Stomach (tissue), 19 donors: Measurements from ENCODE around the gene ZNF598. TPM values are rescaled to one million over a fixed set of nuclear protein-coding genes. Genes with fewer than 3 reads are reported as not detected.

Experiments
- DNase-seq, 2 donors: peaks; one replicate each; pipeline versions ENCODE4 v3.0.0 to v3.0.0-alpha.2; 2013 to 2019
- H3K27ac ChIP-seq, 5 donors: fragments of 200-600 bp in 4 of 5; sonication (generic) in 4 of 5; one replicate each; pipeline ENCODE4 v1.5.1; 2013 to 2019; ENCODE audit warnings: mild to moderate bottlenecking in 1 of 5, moderate library complexity in 1 of 5
- H3K27me3 ChIP-seq, 3 donors: fragments of 200-600 bp; sonication (generic); one replicate each; pipeline ENCODE4 v1.5.1; 2017 to 2019; ENCODE audit warnings: mixed run types in 1 of 3
- H3K36me3 ChIP-seq, 4 donors: fragments of 200-600 bp; sonication (generic); 1 replicate in 3 of 4; 2 replicates in 1 of 4; pipeline ENCODE4 v1.5.1; 2016 to 2019
- H3K4me1 ChIP-seq, 4 donors: fragments of 200-600 bp; sonication (generic); one replicate each; pipeline ENCODE4 v1.5.1; 2016 to 2019
- H3K4me3 ChIP-seq, 4 donors: fragments of 200-600 bp; sonication (generic) in 3 of 4; one replicate each; pipeline ENCODE4 v1.5.1; 2016 to 2019; ENCODE audit warnings: mild to moderate bottlenecking in 1 of 4
- H3K9me3 ChIP-seq, 4 donors: fragments of 200-600 bp; sonication (generic); one replicate each; pipeline ENCODE4 v1.5.1; 2016 to 2019
- CTCF ChIP-seq, 7 experiments: fragments of 450-650 bp in 4 of 7; fragments of 200-600 bp in 3 of 7; sonication (generic) in 3 of 7; IDR thresholded peaks; one replicate each; pipeline ENCODE4 v1.5.1; 2016 to 2019; ENCODE audit warnings: antibody characterized with exemption in 7 of 7, control low read depth in 2 of 7, mild to moderate bottlenecking in 1 of 7
- EP300 ChIP-seq: sonication (generic); formaldehyde crosslinking; IDR thresholded peaks from one replicate; pipeline ENCODE4 v1.6.1; 2017; ENCODE audit warnings: antibody characterized with exemption
- POLR2A ChIP-seq, 4 donors: fragments of 450-650 bp; IDR thresholded peaks; one replicate each; pipeline ENCODE4 v1.6.1; 2016; ENCODE audit warnings: antibody characterized with exemption in 4 of 4, control low read depth in 2 of 4, mild to moderate bottlenecking in 1 of 4, moderate library complexity in 1 of 4
- POLR2AphosphoS5 ChIP-seq, 3 donors: sonication (generic); formaldehyde crosslinking; IDR thresholded peaks; one replicate each; pipeline ENCODE4 v1.6.1; 2016; ENCODE audit warnings: antibody characterized with exemption in 3 of 3
- WGBS, 5 donors: extraction: QIAGEN DNeasy Blood & Tissue Kit in 3 of 5; methylation state at CpG; one replicate each; pipeline versions ENCODE4 v1.1.5 to v1.1.7; 2013 to 2018; 5-methylcytosine and 5-hydroxymethylcytosine counted together
- intact Hi-C: fragments of 100-400 bp; cut with DNase I; formaldehyde crosslinking; loops from one replicate; pipeline ENCODE4 v1.15.1; 2023; ENCODE audit warnings: low total_unique reads
- long read RNA-seq, 10 donors: transcript quantifications; one replicate each; lab custom pipeline, GENCODE V29; 2026
- polyA plus RNA-seq, 3 donors: library from polyadenylated mRNA; stranded (reverse); fragments of 200-250 nt; gene quantifications; one replicate each; pipeline ENCODE4 v1.2.3, GENCODE V29; 2013
- total RNA-seq, 5 donors: library from RNA; depleted of rRNA; stranded (reverse); fragments of >200 nt; gene quantifications; one replicate each; pipeline versions ENCODE4 v1.1.0 to v1.2.3, GENCODE V29; 2014 to 2016
- donor health status: healthy with polysubstance abuse.
- donor health status: Bipolar disorder and iron deficiency.
- donor health status: healthy.

Gene ZNF598
- 10 to 100 TPM; 16.3 to 86.2 (median 34.8) TPM for total RNA-seq
- 10 to 100 TPM; 21.1 to 31.0 (median 21.4) TPM for polyA plus RNA-seq
- long read RNA-seq, donor 1: 0 reads
- long read RNA-seq, donor 2, partial matches to known transcripts: 16 of 17 reads
- long read RNA-seq, donor 2, other reads (novel, unspliced or antisense): 0 of 17 reads
- long read RNA-seq, donor 3, partial matches to known transcripts: 154 of 154 reads
- long read RNA-seq, donor 3, other reads (novel, unspliced or antisense): 0 of 154 reads
- long read RNA-seq, donor 4: 0 reads
- long read RNA-seq, donor 5: 0 reads
- long read RNA-seq, donor 6, partial matches to known transcripts: 53 of 57 reads
- long read RNA-seq, donor 6, other reads (novel, unspliced or antisense): 0 of 57 reads
- long read RNA-seq, donor 7, partial matches to known transcripts: 0 of 1 reads
- long read RNA-seq, donor 7, other reads (novel, unspliced or antisense): 0 of 1 reads
- long read RNA-seq, donor 8, partial matches to known transcripts: 85 of 114 reads
- long read RNA-seq, donor 8, other reads (novel, unspliced or antisense): 26 of 114 reads
- long read RNA-seq, donor 9, partial matches to known transcripts: 0 of 2 reads
- long read RNA-seq, donor 9, other reads (novel, unspliced or antisense): 0 of 2 reads
- long read RNA-seq, donor 10, partial matches to known transcripts: 28 of 29 reads
- long read RNA-seq, donor 10, other reads (novel, unspliced or antisense): 0 of 29 reads

GRCh38 chr16:2009791-2010510 lies at the start of gene ZNF598:
TSS of gene ZNF598 (minus strand) at chr16:2009821.
- peaks cover 47 to 52% (median 50%) of the 10 kb centered on the region in 4 donors for H3K4me1 ChIP-seq
- intact Hi-C loops: no loop called here
- WGBS, 5 donors: 0 to 3% (median 1%) methylated on average over 15 to 52 of the region's 52 CpGs

GRCh38 chr16:2058872-2059271 lies 49.3 kb upstream of the ZNF598 start:
- Histone ChIP-seq H3K27me3 (no peaks in the 10 kb centered on the region), H3K4me3 (no peak overlapping the region), H3K36me3 (peaks cover 51 to 99% (median 94%) of the 10 kb centered on the region in 4 donors), H3K27ac (no peak overlapping the region), H3K4me1 (peaks cover 5 to 12% (median 10%) of the 10 kb centered on the region in 4 donors), H3K9me3 (no peaks in the 10 kb centered on the region)
- TF ChIP-seq POLR2A (IDR thresholded peaks at IDR 0.05) (no peak), POLR2AphosphoS5 (IDR thresholded peaks at IDR 0.05) (no peak), EP300 (no peak), CTCF (IDR thresholded peaks at IDR 0.05) (no peak)
- WGBS, 5 donors: 95 to 97% (median 96%) methylated on average over 10 of the region's 10 CpGs
- DNase-seq: no peak
- intact Hi-C loops: no loop called here

More at GRCh38 chr16:2009791-2010510, at the start of gene ZNF598:
- Histone ChIP-seq H3K27me3 (no peaks in the 10 kb centered on the region), H3K27ac (peak within 1 kb of the TSS; percentile 92 to 96 (median 95)), H3K9me3 (no peaks in the 10 kb centered on the region), H3K4me3 (peak within 1 kb of the TSS; percentile 66 to 96 (median 86)), H3K36me3 (peaks cover 0 to 14% (median 7%) of the 10 kb centered on the region in 4 donors)
- DNase-seq: peak; percentile 86 to 96
- TF ChIP-seq POLR2AphosphoS5 (IDR thresholded peaks at IDR 0.05) (peak; percentile 77 to 94 (median 94)), EP300 (peak; percentile 30), CTCF (IDR thresholded peaks at IDR 0.05) (no peak), POLR2A (IDR thresholded peaks at IDR 0.05) (peak in 2 of 4 donors; percentile 51 to 81)

- H3K4me3 ChIP-seq: no peak overlapping the region
- WGBS, 5 donors: 83 to 90% (median 88%) methylated on average over 12 to 13 of the region's 13 CpGs
- H3K36me3 ChIP-seq: peaks cover 48 to 99% (median 94%) of the 10 kb centered on the region in 4 donors
- TF ChIP-seq EP300 (no peak), CTCF (IDR thresholded peaks at IDR 0.05) (no peak), POLR2AphosphoS5 (IDR thresholded peaks at IDR 0.05) (no peak), POLR2A (IDR thresholded peaks at IDR 0.05) (no peak)
- no peak overlapping the region for H3K27ac ChIP-seq
- intact Hi-C loops: no loop called here
- H3K27me3 ChIP-seq: no peaks in the 10 kb centered on the region
- peaks cover 5 to 12% (median 10%) of the 10 kb centered on the region in 4 donors for H3K4me1 ChIP-seq
- DNase-seq: no peak
- H3K9me3 ChIP-seq: no peaks in the 10 kb centered on the region
These were observed 48.8 kb upstream of the ZNF598 start for GRCh38 chr16:2058420-2058819.

GRCh38 chr16:2057438-2057837 lies 47.8 kb upstream of the ZNF598 start:
- WGBS, 5 donors: 91 to 94% (median 93%) methylated on average over 8 to 10 of the region's 10 CpGs
- Histone ChIP-seq H3K4me1 (peaks cover 5 to 12% (median 10%) of the 10 kb centered on the region in 4 donors), H3K4me3 (no peak overlapping the region), H3K36me3 (peaks cover 47 to 99% (median 94%) of the 10 kb centered on the region in 4 donors), H3K27ac (no peak overlapping the region), H3K27me3 (no peaks in the 10 kb centered on the region), H3K9me3 (no peaks in the 10 kb centered on the region)
- TF ChIP-seq POLR2AphosphoS5 (IDR thresholded peaks at IDR 0.05) (no peak), EP300 (no peak), POLR2A (IDR thresholded peaks at IDR 0.05) (no peak), CTCF (IDR thresholded peaks at IDR 0.05) (no peak)
- no peak for DNase-seq
- intact Hi-C loops: no loop called here
